Adipocyte (in vitro differentiated cells): ENCODE measurements around the gene DSCAM.

Experiments
- DNase-seq: peaks from one replicate; pipeline ENCODE4 v3.0.0-alpha.2; 2015; ENCODE audit warnings: low read depth
- H3K27me3 ChIP-seq: replicated peaks from 2 replicates; pipeline ENCODE4 v1.7.0; 2013; ENCODE audit warnings: mild to moderate bottlenecking, low read length, moderate library complexity; ENCODE audit not compliant: control insufficient read depth, insufficient read depth
- H3K36me3 ChIP-seq: 2 replicates; pipeline ENCODE4 v1.7.0; 2013; ENCODE audit warnings: low read length, mild to moderate bottlenecking, moderate library complexity; ENCODE audit not compliant: control insufficient read depth, insufficient read depth, severe bottlenecking
- H3K4me1 ChIP-seq: 2 replicates; pipeline ENCODE4 v1.7.0; 2013; ENCODE audit warnings: mild to moderate bottlenecking, low read length, moderate library complexity; ENCODE audit not compliant: control insufficient read depth, insufficient read depth
- H3K4me3 ChIP-seq: 2 replicates; pipeline ENCODE4 v1.7.0; 2013; ENCODE audit warnings: mild to moderate bottlenecking, low read length, moderate library complexity
- H3K9ac ChIP-seq: 2 replicates; pipeline ENCODE4 v1.7.0; 2013; ENCODE audit warnings: mild to moderate bottlenecking, low read length, moderate library complexity
- H3K9me3 ChIP-seq: 2 replicates; pipeline ENCODE4 v1.7.0; 2013; ENCODE audit warnings: mild to moderate bottlenecking, low read length, moderate library complexity; ENCODE audit not compliant: control insufficient read depth

DSCAM gene

GRCh38 chr21:40731206-40731605 lies 115.8 kb downstream of the DSCAM start:
- no peaks in the 10 kb centered on the region for H3K36me3 ChIP-seq
- no peak overlapping the region for H3K4me3 ChIP-seq
- no peaks in the 10 kb centered on the region for H3K4me1 ChIP-seq
- H3K27me3 ChIP-seq = no peaks in the 10 kb centered on the region
- no peak for DNase-seq
- peaks cover 2% of the 10 kb centered on the region for H3K9me3 ChIP-seq
- H3K9ac ChIP-seq = no peak overlapping the region

GRCh38 chr21:40730426-40730800 lies 116.5 kb downstream of the DSCAM start:
- Histone ChIP-seq H3K27me3 (no peaks in the 10 kb centered on the region), H3K4me1 (no peaks in the 10 kb centered on the region), H3K9me3 (peaks cover 2% of the 10 kb centered on the region), H3K9ac (no peak overlapping the region), H3K4me3 (no peak overlapping the region), H3K36me3 (no peaks in the 10 kb centered on the region)
- DNase-seq = no peak

GRCh38 chr21:40729761-40730425 lies 117.1 kb downstream of the DSCAM start:
- Histone ChIP-seq H3K27me3 (no peaks in the 10 kb centered on the region), H3K9ac (no peak overlapping the region), H3K9me3 (peaks cover 2% of the 10 kb centered on the region), H3K4me3 (no peak overlapping the region), H3K36me3 (no peaks in the 10 kb centered on the region), H3K4me1 (no peaks in the 10 kb centered on the region)
- no peak for DNase-seq

GRCh38 chr21:40723966-40724365 lies 123.0 kb downstream of the DSCAM start:
- H3K36me3 ChIP-seq = no peaks in the 10 kb centered on the region
- no peak overlapping the region for H3K4me3 ChIP-seq
- H3K4me1 ChIP-seq = no peaks in the 10 kb centered on the region
- DNase-seq = no peak
- no peaks in the 10 kb centered on the region for H3K27me3 ChIP-seq
- peaks cover 25% of the 10 kb centered on the region for H3K9me3 ChIP-seq
- H3K9ac ChIP-seq = no peak overlapping the region

- Histone ChIP-seq H3K4me3 (no peak overlapping the region), H3K9ac (no peak overlapping the region), H3K27me3 (no peaks in the 10 kb centered on the region), H3K36me3 (no peaks in the 10 kb centered on the region), H3K4me1 (no peaks in the 10 kb centered on the region), H3K9me3 (peaks cover 25% of the 10 kb centered on the region)
- DNase-seq = no peak
Observed at GRCh38 chr21:40723317-40723716, 123.6 kb downstream of the DSCAM start.

- Histone ChIP-seq H3K4me3 (no peak overlapping the region), H3K4me1 (no peaks in the 10 kb centered on the region), H3K9ac (no peak overlapping the region), H3K27me3 (no peaks in the 10 kb centered on the region), H3K9me3 (peaks cover 23% of the 10 kb centered on the region), H3K36me3 (no peaks in the 10 kb centered on the region)
- DNase-seq = no peak
Observed at GRCh38 chr21:40719615-40720014, 127.3 kb downstream of the DSCAM start.

- H3K4me1 ChIP-seq = no peaks in the 10 kb centered on the region
- no peaks in the 10 kb centered on the region for H3K36me3 ChIP-seq
- no peak overlapping the region for H3K9ac ChIP-seq
- no peak overlapping the region for H3K4me3 ChIP-seq
- H3K27me3 ChIP-seq = no peaks in the 10 kb centered on the region
- peaks cover 16% of the 10 kb centered on the region for H3K9me3 ChIP-seq
- no peak for DNase-seq
Observed at GRCh38 chr21:40717028-40717427, 129.9 kb downstream of the DSCAM start.

GRCh38 chr21:40714536-40714935 lies 132.4 kb downstream of the DSCAM start:
- Histone ChIP-seq H3K9ac (no peak overlapping the region), H3K9me3 (no peaks in the 10 kb centered on the region), H3K4me1 (no peaks in the 10 kb centered on the region), H3K36me3 (no peaks in the 10 kb centered on the region), H3K27me3 (no peaks in the 10 kb centered on the region), H3K4me3 (no peak overlapping the region)
- peak; percentile 38 for DNase-seq

GRCh38 chr21:40707656-40708244 lies 139.2 kb downstream of the DSCAM start:
- H3K9ac ChIP-seq = no peak overlapping the region
- no peaks in the 10 kb centered on the region for H3K27me3 ChIP-seq
- H3K4me1 ChIP-seq = no peaks in the 10 kb centered on the region
- DNase-seq = no peak
- no peaks in the 10 kb centered on the region for H3K9me3 ChIP-seq
- H3K4me3 ChIP-seq = no peak overlapping the region
- no peaks in the 10 kb centered on the region for H3K36me3 ChIP-seq

- H3K36me3 ChIP-seq = no peaks in the 10 kb centered on the region
- H3K4me1 ChIP-seq = no peaks in the 10 kb centered on the region
- H3K9me3 ChIP-seq = no peaks in the 10 kb centered on the region
- no peaks in the 10 kb centered on the region for H3K27me3 ChIP-seq
- no peak overlapping the region for H3K9ac ChIP-seq
- no peak overlapping the region for H3K4me3 ChIP-seq
- peak; percentile 47 for DNase-seq
Observed at GRCh38 chr21:40706806-40707655, 139.9 kb downstream of the DSCAM start.

GRCh38 chr21:40706176-40706575 lies 140.8 kb downstream of the DSCAM start:
- Histone ChIP-seq H3K36me3 (no peaks in the 10 kb centered on the region), H3K27me3 (no peaks in the 10 kb centered on the region), H3K4me1 (no peaks in the 10 kb centered on the region), H3K4me3 (no peak overlapping the region), H3K9me3 (no peaks in the 10 kb centered on the region), H3K9ac (no peak overlapping the region)
- no peak for DNase-seq
